ENCODE measurements around the gene C19orf12.

DNA sequence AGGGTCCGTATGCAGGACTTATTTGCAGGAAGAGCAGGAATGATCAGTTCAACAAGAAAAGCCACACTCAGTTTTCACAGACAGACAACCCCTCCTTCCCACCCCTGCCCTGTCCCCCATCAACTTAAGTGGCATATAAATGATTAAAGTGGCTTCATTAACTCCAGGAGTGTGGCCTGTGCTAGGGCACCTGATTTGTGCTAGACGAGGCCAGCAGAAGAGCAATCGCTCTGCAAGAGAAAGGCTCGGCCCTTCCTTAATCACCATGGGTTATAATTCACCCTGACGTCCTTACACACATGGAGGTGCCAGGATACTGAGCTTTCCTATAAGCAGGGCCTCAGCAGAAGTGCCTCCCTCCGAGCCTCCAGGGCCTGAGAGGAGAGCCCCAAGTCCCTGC is 14.6 kb downstream of the C19orf12 start:
- TF ChIP-seq, protein P1, sequence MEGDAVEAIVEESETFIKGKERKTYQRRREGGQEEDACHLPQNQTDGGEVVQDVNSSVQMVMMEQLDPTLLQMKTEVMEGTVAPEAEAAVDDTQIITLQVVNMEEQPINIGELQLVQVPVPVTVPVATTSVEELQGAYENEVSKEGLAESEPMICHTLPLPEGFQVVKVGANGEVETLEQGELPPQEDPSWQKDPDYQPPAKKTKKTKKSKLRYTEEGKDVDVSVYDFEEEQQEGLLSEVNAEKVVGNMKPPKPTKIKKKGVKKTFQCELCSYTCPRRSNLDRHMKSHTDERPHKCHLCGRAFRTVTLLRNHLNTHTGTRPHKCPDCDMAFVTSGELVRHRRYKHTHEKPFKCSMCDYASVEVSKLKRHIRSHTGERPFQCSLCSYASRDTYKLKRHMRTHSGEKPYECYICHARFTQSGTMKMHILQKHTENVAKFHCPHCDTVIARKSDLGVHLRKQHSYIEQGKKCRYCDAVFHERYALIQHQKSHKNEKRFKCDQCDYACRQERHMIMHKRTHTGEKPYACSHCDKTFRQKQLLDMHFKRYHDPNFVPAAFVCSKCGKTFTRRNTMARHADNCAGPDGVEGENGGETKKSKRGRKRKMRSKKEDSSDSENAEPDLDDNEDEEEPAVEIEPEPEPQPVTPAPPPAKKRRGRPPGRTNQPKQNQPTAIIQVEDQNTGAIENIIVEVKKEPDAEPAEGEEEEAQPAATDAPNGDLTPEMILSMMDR (IDR thresholded peaks at IDR 0.05): no peak
- TF ChIP-seq POLR2A (IDR thresholded peaks at IDR 0.05; ENCODE audit: low read depth): no peak

All from esophagus muscularis mucosa (tissue), 3 donors.